GM12875 (cell line): ENCODE data around the gene BRICD5.
A peak's percentile ranks its signal among the peaks of the same experiment; 100 is the strongest.

Experiments
- H3K4me3 ChIP-seq: one replicate; pipeline ENCODE4 v1.5.1; 2011; ENCODE audit warnings: low read depth, low read length, control low read depth
- TF ChIP-seq, protein P1 (sequence below): IDR thresholded peaks from 2 replicates; pipeline ENCODE4 v1.5.1; 2011; ENCODE audit warnings: low read depth, mild to moderate bottlenecking, control low read depth, inconsistent platforms, low read length, moderate library complexity, borderline replicate concordance; ENCODE audit not compliant: insufficient read depth

BRICD5 gene

DNA sequence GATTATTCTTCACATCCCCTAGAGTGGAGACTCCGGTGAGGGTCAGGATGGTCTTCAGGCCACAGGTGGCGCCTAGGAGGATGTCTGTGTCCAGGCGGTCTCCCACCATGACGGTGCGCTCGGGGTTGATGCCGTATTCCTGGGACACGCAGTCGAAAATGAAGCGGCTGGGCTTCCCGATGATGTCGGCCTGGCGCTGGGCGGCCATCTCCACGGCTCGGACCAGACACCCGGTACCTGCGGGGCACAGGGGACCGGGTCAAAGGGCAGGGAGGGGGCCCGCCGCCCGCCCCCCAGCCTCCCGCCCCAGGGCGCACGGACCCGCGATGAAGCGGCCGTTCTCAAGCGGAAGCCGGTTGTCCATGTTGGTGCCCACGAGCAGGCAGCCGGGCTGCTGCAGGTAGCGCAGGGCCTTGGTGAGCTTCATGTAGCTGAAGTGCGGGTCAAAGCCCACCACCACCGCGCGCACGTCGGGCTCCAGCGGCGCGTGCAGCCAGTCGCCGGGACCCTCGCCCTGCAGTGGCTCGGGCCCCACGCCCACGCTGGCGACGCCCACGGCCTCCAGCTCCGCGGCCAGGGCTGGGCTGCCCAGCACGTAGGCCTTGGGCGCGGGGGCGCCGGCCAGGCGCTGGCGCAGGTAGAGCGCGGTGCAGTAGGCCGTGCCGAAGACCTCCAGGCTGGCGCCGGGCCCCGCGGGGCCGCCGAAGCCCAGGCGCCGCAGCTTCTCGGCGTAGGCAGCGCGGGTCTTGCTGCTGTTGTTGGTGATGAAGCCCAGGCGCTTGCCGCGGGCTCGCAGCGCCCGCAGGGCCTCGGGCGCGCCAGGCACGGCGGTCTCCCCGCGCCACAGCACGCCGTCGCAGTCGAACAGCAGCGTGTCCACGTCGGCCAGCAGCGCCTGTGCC, 3.4 kb upstream of the BRICD5 start:
- peak overlapping the region; percentile 89 for H3K4me3 ChIP-seq
- TF ChIP-seq, protein P1, sequence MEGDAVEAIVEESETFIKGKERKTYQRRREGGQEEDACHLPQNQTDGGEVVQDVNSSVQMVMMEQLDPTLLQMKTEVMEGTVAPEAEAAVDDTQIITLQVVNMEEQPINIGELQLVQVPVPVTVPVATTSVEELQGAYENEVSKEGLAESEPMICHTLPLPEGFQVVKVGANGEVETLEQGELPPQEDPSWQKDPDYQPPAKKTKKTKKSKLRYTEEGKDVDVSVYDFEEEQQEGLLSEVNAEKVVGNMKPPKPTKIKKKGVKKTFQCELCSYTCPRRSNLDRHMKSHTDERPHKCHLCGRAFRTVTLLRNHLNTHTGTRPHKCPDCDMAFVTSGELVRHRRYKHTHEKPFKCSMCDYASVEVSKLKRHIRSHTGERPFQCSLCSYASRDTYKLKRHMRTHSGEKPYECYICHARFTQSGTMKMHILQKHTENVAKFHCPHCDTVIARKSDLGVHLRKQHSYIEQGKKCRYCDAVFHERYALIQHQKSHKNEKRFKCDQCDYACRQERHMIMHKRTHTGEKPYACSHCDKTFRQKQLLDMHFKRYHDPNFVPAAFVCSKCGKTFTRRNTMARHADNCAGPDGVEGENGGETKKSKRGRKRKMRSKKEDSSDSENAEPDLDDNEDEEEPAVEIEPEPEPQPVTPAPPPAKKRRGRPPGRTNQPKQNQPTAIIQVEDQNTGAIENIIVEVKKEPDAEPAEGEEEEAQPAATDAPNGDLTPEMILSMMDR = no peak

DNA sequence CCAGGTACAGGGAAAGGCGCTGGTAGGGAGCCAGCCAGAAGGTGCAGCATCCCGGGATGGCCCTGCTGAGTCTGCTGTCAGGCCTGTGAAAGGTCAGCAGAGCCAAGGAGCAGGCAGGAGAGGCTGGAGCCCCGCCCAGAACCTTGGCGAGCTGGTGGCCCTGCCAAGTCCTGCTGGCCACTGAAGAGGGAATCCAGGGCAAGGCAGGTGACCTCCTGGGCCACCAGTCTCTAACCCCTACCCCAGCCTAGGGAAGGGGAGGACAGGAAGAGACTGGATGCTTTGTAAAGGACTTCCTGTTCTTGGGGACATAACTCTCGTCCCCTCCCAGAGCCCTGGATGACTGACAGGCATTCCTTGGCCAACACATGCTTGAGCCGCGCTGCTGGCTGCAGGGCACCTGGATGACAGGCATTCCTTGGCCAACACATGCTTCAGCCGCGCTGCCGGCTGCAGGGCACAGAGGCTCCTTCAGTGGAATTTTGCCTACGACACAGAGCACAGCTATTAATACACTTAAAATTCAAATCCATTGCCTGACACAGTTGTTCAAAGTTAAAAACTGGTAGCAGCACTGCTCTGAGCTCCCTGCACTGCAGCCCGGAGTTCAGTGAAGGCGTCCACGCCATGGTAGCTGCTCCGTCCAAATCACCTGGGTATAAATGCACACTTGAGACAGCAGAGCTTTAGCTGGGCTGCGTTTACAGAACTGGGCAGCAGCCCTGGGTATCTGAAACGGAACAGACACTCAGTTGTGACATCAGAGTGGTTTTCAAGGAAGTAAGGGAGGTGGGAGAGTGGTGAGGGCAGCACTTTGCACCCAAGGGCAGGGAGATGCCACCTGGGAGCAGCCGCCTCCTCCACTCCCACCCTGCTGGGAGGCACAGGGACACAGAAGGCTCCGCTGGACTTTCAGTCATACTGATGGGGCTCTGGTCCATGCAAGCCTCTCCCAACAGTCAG, 2.0 kb upstream of the BRICD5 start:
- TF ChIP-seq, protein P1 = no peak
- peak overlapping the region; percentile 89 for H3K4me3 ChIP-seq

- no peak overlapping the region for H3K4me3 ChIP-seq
- TF ChIP-seq, protein P1 = no peak
These were observed 1.3 kb upstream of the BRICD5 start for GRCh38 chr16:2211923-2212347.

- H3K4me3 ChIP-seq = no peak overlapping the region
- TF ChIP-seq, protein P1 = no peak
These were observed 692 bp downstream of the BRICD5 start for GRCh38 chr16:2210009-2210332.

DNA sequence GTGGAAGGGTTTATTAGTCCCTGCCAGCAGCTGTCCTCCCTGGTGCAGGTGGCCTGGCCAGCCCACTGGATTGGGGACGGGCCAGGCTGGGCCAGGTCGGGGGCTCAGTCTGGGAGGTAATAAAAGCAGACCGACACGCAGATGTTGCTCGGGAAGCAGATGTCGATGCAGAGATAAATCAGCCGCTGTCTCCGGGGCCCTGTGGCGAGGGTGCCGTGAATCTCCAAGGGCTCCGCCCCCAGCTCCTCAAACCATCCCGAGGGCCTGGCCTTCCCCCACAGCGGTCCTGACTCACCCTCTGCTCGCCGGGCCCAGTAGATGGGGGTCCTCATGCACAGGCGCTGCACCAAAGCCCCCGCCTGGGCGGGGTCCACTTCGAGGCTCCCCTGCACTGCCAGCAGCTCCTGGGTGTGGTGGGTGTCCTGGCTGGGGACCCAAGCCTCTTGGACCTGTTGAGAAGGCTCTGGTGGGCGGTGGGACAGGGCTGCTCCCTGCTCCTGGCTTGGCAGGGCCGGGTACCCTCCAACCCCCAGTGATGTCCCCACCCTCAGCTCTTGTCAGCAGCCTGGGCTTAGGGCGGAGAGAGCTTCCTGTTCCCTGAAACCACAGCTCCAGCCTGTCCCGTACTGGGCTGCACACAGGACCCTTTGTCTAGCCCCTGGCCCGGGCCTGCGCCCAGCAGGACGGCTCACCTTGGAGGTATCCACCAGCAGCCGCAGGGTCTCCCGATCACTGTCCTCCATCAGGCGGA, 1.2 kb downstream of the BRICD5 start:
- TF ChIP-seq, protein P1 = no peak

GRCh38 chr16:2208772-2209171, 1.9 kb downstream of the BRICD5 start:
- H3K4me3 ChIP-seq = no peak overlapping the region
- TF ChIP-seq, protein P1 = no peak

More for the DNA sequence above, 1.2 kb downstream of the BRICD5 start:
- H3K4me3 ChIP-seq = no peak overlapping the region
